ENCODE measurements around the gene IQUB. TPM values are rescaled to one million over a fixed set of nuclear protein-coding genes. Genes with fewer than 3 reads are reported as not detected.

Gene IQUB
- total RNA-seq, 5 donors from 2014 or later (not counting 1 experiment from before 2014, with no cell fraction given) = 0.09 TPM; not detected in 3

DNA sequence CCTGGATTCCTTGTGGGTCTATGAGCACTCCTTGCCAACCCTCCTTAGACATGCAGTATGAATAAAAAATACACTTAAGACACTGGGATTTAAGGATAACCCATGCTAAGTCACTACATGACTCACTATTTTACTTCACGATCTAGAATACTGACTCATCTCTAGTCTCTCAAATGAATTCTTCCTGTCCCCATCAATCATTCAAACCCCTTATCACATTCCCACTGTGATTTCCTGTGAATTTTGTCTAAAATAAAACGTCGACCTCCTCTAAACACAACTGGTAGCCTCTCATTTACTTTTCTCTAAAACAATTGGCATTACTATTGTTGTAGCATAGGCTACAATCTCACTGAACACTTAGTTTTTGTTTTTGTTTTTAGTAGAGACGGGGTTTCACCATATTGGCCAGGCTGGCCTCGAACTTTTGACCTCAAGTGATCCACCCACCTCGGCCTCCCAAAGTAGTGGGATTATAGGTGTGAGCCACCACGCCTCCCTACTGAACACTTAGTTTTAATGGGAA, 3.9 kb upstream of the IQUB start:
- ATAC-seq (replicated peaks in 1 of 4) = no peak
- H3K4me3 Mint-ChIP-seq = no peak overlapping the region
- ChIA-PET CTCF (interaction anchor here (0.9 to 2.5 kb wide), 5 partner anchors 8 to 208 kb away, joined by 3 to 14 read pairs (median 4); no protein-coding TSS in a partner anchor), POLR2A (interaction anchor here in 1 of 2 donors (1.0 kb wide), 1 partner anchor 9 kb away, joined by 4 read pairs; no protein-coding TSS in a partner anchor)
- H3K27ac Mint-ChIP-seq = no peak overlapping the region
- Histone ChIP-seq H3K27me3 (replicated peaks in 1 of 2; ENCODE audit: control insufficient read depth in 2 of 2, extremely low read depth in 1 of 2, insufficient read depth in 2 of 2, low read length in 1 of 2) (peaks cover 1 to 5% of the 10 kb centered on the region in 2 experiments), H3K9me3 (no peaks in the 10 kb centered on the region), H3K27ac (ENCODE audit: low read length) (no peak overlapping the region), H3K36me3 (ENCODE audit: control insufficient read depth in 2 of 2, extremely low read depth in 1 of 2, insufficient read depth in 1 of 2, low read length in 1 of 2) (peaks cover 3 to 4% of the 10 kb centered on the region in 2 donors), H3K4me3 (ENCODE audit: control insufficient read depth in 1 of 2, extremely low read depth in 1 of 2, low read length in 1 of 2) (no peak overlapping the region), H3K4me1 (ENCODE audit: control insufficient read depth in 1 of 2, extremely low read depth in 1 of 2, insufficient read depth in 2 of 2, low read length in 2 of 2) (peaks cover 3 to 15% of the 10 kb centered on the region in 2 experiments)
- WGBS (ENCODE audit: insufficient coverage) = no CpG with 5 or more reads among the region's 7 CpGs
- H3K27me3 Mint-ChIP-seq = no peaks in the 10 kb centered on the region
- DNase-seq = no peak
- peaks cover 16 to 20% (median 17%) of the 10 kb centered on the region in 3 donors for H3K4me1 Mint-ChIP-seq
- no peaks in the 10 kb centered on the region for H3K36me3 Mint-ChIP-seq
- no peaks in the 10 kb centered on the region for H3K9me3 Mint-ChIP-seq

DNA sequence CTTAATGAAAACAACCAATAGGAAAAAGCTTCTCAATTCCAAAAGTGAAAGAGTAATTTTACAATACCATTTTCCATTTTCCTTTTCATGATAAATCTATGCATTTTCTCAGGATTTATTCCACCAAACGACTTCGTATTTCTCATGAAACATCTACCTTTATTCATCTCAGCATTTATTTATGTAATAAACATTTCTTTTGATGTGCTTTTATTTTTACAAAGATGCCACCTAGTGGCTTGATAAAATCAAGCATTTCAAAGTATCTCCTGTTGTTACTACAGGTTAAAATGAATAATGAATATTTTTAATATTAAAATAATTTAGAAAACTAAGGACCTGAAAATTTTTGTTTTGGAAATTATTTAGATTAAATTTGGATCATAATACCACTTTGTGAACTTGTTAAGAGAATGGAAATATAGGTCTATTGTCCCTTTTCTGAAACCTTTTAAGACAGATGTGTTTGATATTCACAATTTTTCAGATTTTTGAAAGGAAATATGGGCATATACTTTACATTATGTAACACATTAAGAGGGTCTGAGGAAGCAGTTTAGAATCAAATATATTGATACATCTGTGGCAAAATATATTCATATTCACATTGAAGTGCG, 2.7 kb upstream of the IQUB start:
- Mint-ChIP-seq H3K27ac (no peak overlapping the region), H3K36me3 (no peaks in the 10 kb centered on the region), H3K4me1 (peaks cover 22 to 27% (median 23%) of the 10 kb centered on the region in 3 donors), H3K4me3 (no peak overlapping the region), H3K27me3 (peaks cover 3% of the 10 kb centered on the region in 2 donors), H3K9me3 (no peaks in the 10 kb centered on the region)
- DNase-seq = peak in 1 of 35 experiments; percentile 40
- peaks cover 4 to 5% of the 10 kb centered on the region in 2 experiments for H3K27me3 ChIP-seq (replicated peaks in 1 of 2; ENCODE audit: control insufficient read depth in 2 of 2, extremely low read depth in 1 of 2, insufficient read depth in 2 of 2, low read length in 1 of 2)
- H3K27ac ChIP-seq (ENCODE audit: low read length) = no peak overlapping the region
- POLR2A ChIA-PET = interaction anchor here in 1 of 2 donors (0.8 kb wide), 1 partner anchor 42 kb away, joined by 4 read pairs; no protein-coding TSS in a partner anchor
- no CpG with 5 or more reads among the region's 3 CpGs for WGBS (ENCODE audit: insufficient coverage)
- CTCF ChIA-PET = interaction anchor here in 1 of 2 donors (1.0 to 1.9 kb wide), 2 partner anchors 43 to 44 kb away, joined by 3 to 11 read pairs; no protein-coding TSS in a partner anchor
- H3K4me1 ChIP-seq (ENCODE audit: control insufficient read depth in 1 of 2, extremely low read depth in 1 of 2, insufficient read depth in 2 of 2, low read length in 2 of 2) = peaks cover 3 to 23% of the 10 kb centered on the region in 2 experiments
- no peak for ATAC-seq (replicated peaks in 1 of 4)
- no peaks in the 10 kb centered on the region for H3K9me3 ChIP-seq
- H3K36me3 ChIP-seq (ENCODE audit: control insufficient read depth in 2 of 2, extremely low read depth in 1 of 2, insufficient read depth in 1 of 2, low read length in 1 of 2) = peaks cover 0 to 3% of the 10 kb centered on the region in 2 donors
- no peak overlapping the region for H3K4me3 ChIP-seq (ENCODE audit: control insufficient read depth in 1 of 2, extremely low read depth in 1 of 2, low read length in 1 of 2)

DNA sequence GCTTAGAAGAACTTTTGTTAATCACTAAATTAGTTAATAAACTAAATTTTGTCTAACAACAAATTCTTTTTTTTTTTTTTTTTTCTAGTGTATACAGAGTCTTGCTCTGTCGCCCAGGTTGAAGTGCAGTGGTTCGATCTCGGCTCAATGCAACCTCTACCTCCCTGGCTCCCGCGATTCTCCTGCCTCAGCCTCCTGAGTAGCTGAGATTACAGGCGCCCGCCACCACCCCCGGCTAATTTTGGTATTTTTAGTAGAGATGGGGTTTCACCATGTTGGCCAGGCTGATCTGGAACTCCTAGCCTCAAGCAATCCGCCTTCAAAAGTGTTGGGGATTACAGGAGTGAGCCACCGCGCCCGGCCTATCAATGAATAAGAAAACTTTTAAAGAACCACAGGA, 1.1 kb upstream of the IQUB start:
- H3K9me3 Mint-ChIP-seq = no peaks in the 10 kb centered on the region
- Histone ChIP-seq H3K9me3 (no peaks in the 10 kb centered on the region), H3K36me3 (ENCODE audit: control insufficient read depth in 2 of 2, extremely low read depth in 1 of 2, insufficient read depth in 1 of 2, low read length in 1 of 2) (peaks cover 0 to 3% of the 10 kb centered on the region in 2 donors), H3K27me3 (replicated peaks in 1 of 2; ENCODE audit: control insufficient read depth in 2 of 2, extremely low read depth in 1 of 2, insufficient read depth in 2 of 2, low read length in 1 of 2) (peaks cover 4 to 8% of the 10 kb centered on the region in 2 experiments), H3K4me1 (ENCODE audit: control insufficient read depth in 1 of 2, extremely low read depth in 1 of 2, insufficient read depth in 2 of 2, low read length in 2 of 2) (peaks cover 3 to 23% of the 10 kb centered on the region in 2 experiments), H3K27ac (ENCODE audit: low read length) (no peak overlapping the region), H3K4me3 (ENCODE audit: control insufficient read depth in 1 of 2, extremely low read depth in 1 of 2, low read length in 1 of 2) (peak overlapping the region in 1 of 2 donors; percentile 80)
- H3K27me3 Mint-ChIP-seq = peaks cover 7 to 10% of the 10 kb centered on the region in 2 donors
- peak overlapping the region; percentile 54 to 91 (median 84) for H3K4me3 Mint-ChIP-seq
- no peaks in the 10 kb centered on the region for H3K36me3 Mint-ChIP-seq
- CTCF ChIA-PET = interaction anchor here (0.6 to 2.6 kb wide), 6 partner anchors 17 to 43 kb away, joined by 3 to 29 read pairs (median 11); partner anchors contain the start of gene NDUFA5 (in 1 of the 2)
- POLR2A ChIA-PET = interaction anchor here (0.5 to 1.2 kb wide), 7 partner anchors 16 to 212 kb away, joined by 3 to 6 read pairs (median 4); no protein-coding TSS in a partner anchor
- peak in 1 of 35 experiments; percentile 1 for DNase-seq
- WGBS (ENCODE audit: insufficient coverage) = no CpG with 5 or more reads among the region's 12 CpGs
- no peak overlapping the region for H3K27ac Mint-ChIP-seq
- H3K4me1 Mint-ChIP-seq = peaks cover 22 to 27% (median 24%) of the 10 kb centered on the region in 3 donors
- ATAC-seq (replicated peaks in 1 of 4) = no peak

DNA sequence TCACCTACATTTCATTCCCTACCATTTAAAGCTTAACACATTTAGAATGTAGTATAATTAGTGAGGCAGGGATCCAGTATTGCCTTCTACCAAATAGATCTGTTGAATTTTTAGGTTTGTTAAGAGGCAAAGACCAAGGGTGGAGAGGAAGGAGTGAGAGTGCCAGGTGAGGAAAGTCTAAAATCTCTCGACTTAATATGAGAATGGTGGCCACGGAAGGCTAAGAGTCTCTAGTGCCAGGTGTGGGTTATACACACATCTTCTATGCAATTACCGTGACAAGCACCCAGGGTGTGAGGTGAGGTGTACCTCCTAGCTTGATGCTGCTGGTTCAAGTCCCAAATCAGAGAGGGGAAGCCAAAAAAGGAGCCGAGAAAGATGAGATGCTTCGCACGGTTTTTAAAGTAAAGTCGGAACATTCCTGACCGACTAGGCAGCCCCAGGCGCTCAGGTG, 439 bp downstream of the IQUB start:
- H3K27ac ChIP-seq (ENCODE audit: low read length) = peak overlapping the region; percentile 42
- H3K36me3 ChIP-seq (ENCODE audit: control insufficient read depth in 2 of 2, extremely low read depth in 1 of 2, insufficient read depth in 1 of 2, low read length in 1 of 2) = no peaks in the 10 kb centered on the region
- Mint-ChIP-seq H3K27me3 (peaks cover 7 to 18% of the 10 kb centered on the region in 2 donors), H3K9me3 (no peaks in the 10 kb centered on the region), H3K4me1 (peaks cover 22 to 27% (median 24%) of the 10 kb centered on the region in 3 donors), H3K27ac (peak overlapping the region; percentile 41 to 70), H3K4me3 (peak overlapping the region; percentile 84 to 91 (median 84)), H3K36me3 (no peaks in the 10 kb centered on the region)
- ATAC-seq (replicated peaks in 1 of 4) (peak; percentile 7 to 29 (median 11)), DNase-seq (peak in 22 of 35 experiments; percentile 3 to 54 (median 19))
- ChIA-PET CTCF (interaction anchor here (1.2 to 2.6 kb wide), 4 partner anchors 24 to 41 kb away, joined by 5 to 29 read pairs (median 15); partner anchors contain the start of gene NDUFA5 (in 1 of the 2)), POLR2A (interaction anchor here (0.5 to 0.9 kb wide), 4 partner anchors 20 to 41 kb away, joined by 4 to 8 read pairs (median 4); partner anchors contain the start of gene NDUFA5 (in 1 of the 2))
- WGBS (ENCODE audit: insufficient coverage) = 4% methylated on average over 6 of the region's 9 CpGs
- no peaks in the 10 kb centered on the region for H3K9me3 ChIP-seq
- H3K4me3 ChIP-seq (ENCODE audit: control insufficient read depth in 1 of 2, extremely low read depth in 1 of 2, low read length in 1 of 2) = peak overlapping the region; percentile 41 to 80
- H3K4me1 ChIP-seq (ENCODE audit: control insufficient read depth in 1 of 2, extremely low read depth in 1 of 2, insufficient read depth in 2 of 2, low read length in 2 of 2) = peaks cover 3 to 23% of the 10 kb centered on the region in 2 experiments
- H3K27me3 ChIP-seq (replicated peaks in 1 of 2; ENCODE audit: control insufficient read depth in 2 of 2, extremely low read depth in 1 of 2, insufficient read depth in 2 of 2, low read length in 1 of 2) = peaks cover 4 to 17% of the 10 kb centered on the region in 2 experiments

DNA sequence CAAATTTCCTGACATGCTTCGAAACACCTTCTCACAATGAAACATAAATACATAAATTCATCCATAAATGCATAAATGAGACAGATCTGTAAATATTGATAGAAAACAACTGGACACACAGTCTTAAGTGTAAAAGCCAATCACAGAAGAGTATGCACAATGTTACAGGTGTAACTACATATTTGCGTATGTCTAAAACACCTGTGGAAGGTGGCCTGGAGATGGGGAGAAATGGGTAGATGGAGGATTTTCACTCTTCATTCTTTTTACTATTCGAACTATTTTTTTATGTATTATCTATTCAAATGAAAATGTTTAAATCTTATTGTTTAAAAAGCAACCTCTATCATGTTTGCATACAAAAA, 860 bp downstream of the IQUB start:
- no peak overlapping the region for H3K27ac ChIP-seq (ENCODE audit: low read length)
- WGBS (ENCODE audit: insufficient coverage) = no CpG with 5 or more reads among the region's 3 CpGs
- H3K36me3 ChIP-seq (ENCODE audit: control insufficient read depth in 2 of 2, extremely low read depth in 1 of 2, insufficient read depth in 1 of 2, low read length in 1 of 2) = no peaks in the 10 kb centered on the region
- ChIA-PET POLR2A (interaction anchor here in 1 of 2 donors (0.5 to 0.9 kb wide), 2 partner anchors 24 to 40 kb away, joined by 4 to 8 read pairs; partner anchors contain the start of gene NDUFA5), CTCF (interaction anchor here in 1 of 2 donors (2.3 to 2.4 kb wide), 2 partner anchors 25 to 39 kb away, joined by 15 to 29 read pairs; partner anchors contain the start of gene NDUFA5)
- H3K27me3 ChIP-seq (replicated peaks in 1 of 2; ENCODE audit: control insufficient read depth in 2 of 2, extremely low read depth in 1 of 2, insufficient read depth in 2 of 2, low read length in 1 of 2) = peaks cover 4 to 17% of the 10 kb centered on the region in 2 experiments
- Mint-ChIP-seq H3K9me3 (no peaks in the 10 kb centered on the region), H3K4me1 (peaks cover 22 to 27% (median 24%) of the 10 kb centered on the region in 3 donors), H3K4me3 (peak overlapping the region; percentile 84 to 91 (median 84)), H3K27me3 (peaks cover 9 to 22% of the 10 kb centered on the region in 2 donors), H3K27ac (no peak overlapping the region), H3K36me3 (no peaks in the 10 kb centered on the region)
- DNase-seq = no peak
- no peak for ATAC-seq (replicated peaks in 1 of 4)
- H3K4me1 ChIP-seq (ENCODE audit: control insufficient read depth in 1 of 2, extremely low read depth in 1 of 2, insufficient read depth in 2 of 2, low read length in 2 of 2) = peaks cover 3 to 23% of the 10 kb centered on the region in 2 experiments
- H3K9me3 ChIP-seq = no peaks in the 10 kb centered on the region
- H3K4me3 ChIP-seq (ENCODE audit: control insufficient read depth in 1 of 2, extremely low read depth in 1 of 2, low read length in 1 of 2) = no peak overlapping the region
